GM20000 (cell line): ENCODE measurements around the gene DOK3.

Experiments used
- DNase-seq: peaks from one replicate; pipeline ENCODE4 v3.0.0; 2012; ENCODE audit warnings: low spot score
- CTCF ChIP-seq: IDR thresholded peaks from 2 replicates; pipeline ENCODE4 v1.5.1; 2012; ENCODE audit warnings: mild to moderate bottlenecking, control low read depth; ENCODE audit errors: extremely low read depth, missing control alignments

DOK3 gene

GRCh38 chr5:177477701-177478477, 31.7 kb downstream of the DOK3 start:
- DNase-seq: no peak
- TF ChIP-seq CTCF: no peak

- no peak for TF ChIP-seq CTCF
- no peak for DNase-seq
Measured at GRCh38 chr5:177476531-177477233, 32.9 kb downstream of the DOK3 start.

- TF ChIP-seq CTCF: no peak
Measured at GRCh38 chr5:177475563-177476427, 33.8 kb downstream of the DOK3 start.

GRCh38 chr5:177474846-177475562, 34.6 kb downstream of the DOK3 start:
- TF ChIP-seq CTCF: no peak
- no peak for DNase-seq

More at GRCh38 chr5:177475563-177476427, 33.8 kb downstream of the DOK3 start:
- DNase-seq: no peak

- no peak for DNase-seq
Measured at GRCh38 chr5:177474002-177474476, 35.6 kb downstream of the DOK3 start.

More at GRCh38 chr5:177474002-177474476, 35.6 kb downstream of the DOK3 start:
- TF ChIP-seq CTCF: no peak
